Activated naive CD4-positive, alpha-beta T cell (primary cell): ENCODE data around the gene TNNI3.

Source experiments
- DNase-seq, 4 experiments: peaks; one replicate each; lab custom pipeline; 2025; lab: John Stamatoyannopoulos, UW

The TNNI3 gene

DNA sequence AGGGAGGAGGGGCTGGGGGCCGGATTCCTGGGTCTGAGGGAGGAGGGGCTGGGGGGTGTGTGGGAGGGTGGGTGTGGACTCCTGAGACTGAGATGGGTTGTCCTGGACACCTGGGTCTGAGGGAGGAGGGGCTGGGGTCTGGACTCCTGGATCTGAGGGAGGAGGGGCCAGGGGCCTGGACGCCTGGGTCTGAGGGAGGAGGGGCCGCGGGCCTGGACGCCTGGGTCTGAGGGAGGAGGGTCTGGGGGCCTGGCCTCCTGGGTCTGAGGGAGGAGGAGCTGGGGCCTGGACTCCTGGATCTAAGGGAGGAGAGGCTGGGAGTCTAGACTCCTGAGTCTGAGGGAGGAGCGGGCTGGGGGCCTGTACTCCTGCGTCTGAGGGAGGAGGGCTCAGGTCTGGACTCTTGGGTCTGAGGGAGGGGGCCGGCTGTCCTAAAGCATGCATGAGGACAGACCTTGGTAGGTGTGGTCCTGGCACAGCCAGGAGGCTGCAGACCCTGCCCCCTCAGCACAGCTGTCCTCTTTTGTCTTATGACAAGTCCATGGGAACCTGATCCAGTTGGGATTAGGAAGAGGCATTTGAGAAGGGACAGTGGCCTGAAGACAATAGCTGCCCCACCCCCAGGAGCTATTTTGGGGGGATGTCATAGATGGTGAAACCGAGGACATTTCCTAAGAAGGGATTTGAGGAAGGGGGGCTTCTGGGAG, 9.8 kb downstream of the TNNI3 start:
- no peak for DNase-seq

DNA sequence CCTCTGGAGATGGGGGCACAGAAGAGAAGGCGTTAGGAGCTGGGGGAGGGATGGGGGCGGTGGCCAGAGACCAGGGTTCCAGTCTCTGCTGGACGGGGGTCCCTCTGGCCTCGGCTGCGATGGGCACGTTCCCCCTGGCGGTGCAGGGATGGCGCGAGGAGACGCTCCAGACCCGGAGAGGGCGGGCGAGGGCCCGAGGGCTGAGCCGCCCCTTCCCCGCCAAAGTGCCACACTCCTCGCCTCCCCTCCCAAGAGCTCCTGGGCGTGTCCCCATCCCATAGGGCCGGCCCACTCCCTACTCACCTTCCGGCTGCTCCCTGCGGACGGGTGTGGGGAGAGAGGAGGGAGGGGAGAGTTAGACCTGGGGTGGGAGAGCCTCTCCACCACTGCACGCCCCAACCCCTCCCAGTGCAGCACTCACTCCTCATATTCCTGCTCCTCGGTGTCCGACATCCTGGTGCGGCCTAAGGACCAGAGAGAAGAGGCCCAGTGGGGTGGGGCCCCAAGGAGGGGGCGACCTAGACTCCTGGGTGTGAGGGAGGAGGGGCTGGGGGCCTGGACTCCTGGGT, 10.7 kb downstream of the TNNI3 start:
- DNase-seq = no peak

DNA sequence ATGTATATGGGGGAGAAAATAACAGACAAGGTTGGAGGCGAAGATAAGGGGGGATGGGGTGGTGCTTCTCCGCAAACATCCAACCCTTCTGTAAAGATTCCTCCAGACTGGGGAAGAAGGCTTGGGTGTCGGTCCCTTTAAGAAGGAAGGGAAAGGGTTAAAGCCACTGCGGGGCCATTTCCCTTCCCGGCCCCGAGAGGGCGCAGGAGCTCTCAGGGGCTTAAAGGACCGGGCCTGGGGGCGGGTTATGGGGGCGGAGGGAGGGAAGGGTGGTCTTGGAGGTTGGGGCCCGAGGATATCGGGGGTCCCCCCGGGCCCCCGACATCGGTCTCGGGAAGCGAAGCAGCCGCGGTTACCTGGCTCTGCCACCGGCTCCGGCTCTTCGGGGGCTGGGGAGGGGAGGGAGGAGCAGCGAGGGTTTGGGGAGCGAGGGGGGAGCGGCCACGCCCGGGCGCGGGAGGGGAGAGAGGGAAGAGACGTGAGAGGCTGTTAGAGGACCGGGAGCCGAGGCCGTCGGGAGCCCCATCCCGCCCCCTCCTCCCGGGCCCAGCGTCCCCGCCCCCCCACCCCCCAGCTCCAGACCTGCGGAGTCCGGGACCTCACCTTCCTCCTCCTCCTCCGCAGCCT, 11.3 kb downstream of the TNNI3 start:
- DNase-seq = peak in 1 of 4 experiments; percentile 5

DNA sequence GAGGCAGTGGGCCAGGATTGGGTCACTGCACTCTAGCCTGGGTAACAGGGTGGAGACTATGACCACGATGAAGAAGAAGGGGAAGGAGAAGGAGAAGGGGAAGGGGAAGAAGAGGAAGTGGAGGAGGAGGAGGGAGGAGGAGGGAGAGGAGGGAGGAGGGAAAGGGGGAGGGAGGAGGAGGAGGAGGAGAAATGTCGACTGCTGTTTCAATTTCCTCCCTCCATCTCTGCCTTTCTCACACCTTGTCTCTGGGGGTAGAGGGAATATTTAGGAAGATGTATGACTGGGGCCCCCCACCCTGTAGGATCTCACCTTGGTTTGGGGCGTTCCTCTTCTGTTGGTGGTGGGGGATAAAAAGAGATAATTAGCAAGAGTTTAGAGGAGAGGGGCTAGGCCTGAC, 12.3 kb downstream of the TNNI3 start:
- no peak for DNase-seq

DNA sequence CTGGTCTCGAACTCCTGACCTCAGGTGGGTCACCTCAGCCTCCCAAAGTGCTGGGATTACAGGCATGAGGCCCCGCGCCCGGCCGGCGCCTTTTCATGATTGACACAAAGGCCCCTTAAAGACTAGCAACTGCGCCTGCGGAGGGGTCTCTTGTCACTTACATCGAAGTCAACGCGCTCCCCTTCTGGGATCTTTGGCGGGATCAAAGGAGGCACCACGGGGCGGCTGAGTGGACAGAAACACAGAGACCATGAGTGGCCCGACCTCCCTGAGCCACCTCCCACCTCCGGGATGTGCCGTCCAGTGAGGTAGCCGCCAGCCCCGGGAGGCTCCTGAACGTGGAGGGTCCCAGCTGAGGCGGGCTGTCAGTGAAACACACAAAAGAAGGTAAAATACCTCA, 15.8 kb downstream of the TNNI3 start:
- no peak for DNase-seq

DNA sequence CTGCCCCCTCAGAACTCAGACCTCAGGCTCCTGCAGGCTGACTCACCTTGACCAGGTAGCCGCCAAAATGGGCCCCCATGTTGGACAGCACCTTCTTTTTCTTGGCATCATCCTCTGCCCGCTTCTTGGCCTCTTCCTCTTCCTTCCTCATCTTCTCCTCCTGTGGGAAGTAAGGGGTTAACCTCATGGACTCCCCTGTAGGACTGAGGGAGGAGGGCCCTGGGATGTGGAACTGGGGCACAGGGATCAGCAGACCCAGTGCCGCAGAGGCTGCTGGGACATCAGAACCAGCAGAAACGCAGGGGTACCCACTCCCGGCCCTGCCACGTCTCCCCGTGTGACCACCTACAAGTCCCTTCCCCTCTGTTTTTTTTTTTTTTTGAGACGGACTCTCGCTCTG, 19.6 kb downstream of the TNNI3 start:
- no peak for DNase-seq

DNA sequence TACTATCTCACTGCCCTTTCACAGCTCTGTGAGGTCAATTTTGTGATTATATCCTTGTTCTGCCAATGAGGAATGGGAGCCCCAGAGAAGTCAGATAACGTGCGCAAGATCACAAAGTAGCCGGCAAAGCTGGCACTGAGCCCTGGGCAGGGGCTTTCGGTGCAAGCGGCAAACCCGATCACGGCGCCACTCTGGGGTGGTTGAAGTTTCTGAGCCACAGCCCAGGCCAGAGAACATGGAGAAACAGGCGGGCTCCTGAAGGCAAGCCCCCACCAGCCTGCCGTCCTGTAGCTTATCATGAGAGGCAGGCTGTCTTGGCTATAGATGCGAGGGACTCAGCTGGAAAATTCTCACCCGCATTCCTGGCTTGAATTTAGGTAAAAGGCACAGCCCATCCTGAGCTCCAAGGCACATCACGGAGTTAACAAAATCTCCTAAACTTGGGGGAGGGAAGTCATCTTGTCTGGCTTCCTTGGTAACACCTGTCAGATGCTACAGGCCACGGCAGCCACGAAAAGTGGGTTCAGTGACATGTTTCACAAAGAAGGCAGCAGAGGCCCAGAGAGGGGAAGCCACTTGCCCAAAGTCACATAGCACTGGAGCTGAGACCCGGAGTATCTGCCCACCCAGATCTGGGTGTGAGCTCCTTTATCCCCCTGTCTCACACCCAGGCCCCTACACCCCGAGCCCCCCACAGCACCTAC, 21.0 kb downstream of the TNNI3 start:
- DNase-seq = no peak

DNA sequence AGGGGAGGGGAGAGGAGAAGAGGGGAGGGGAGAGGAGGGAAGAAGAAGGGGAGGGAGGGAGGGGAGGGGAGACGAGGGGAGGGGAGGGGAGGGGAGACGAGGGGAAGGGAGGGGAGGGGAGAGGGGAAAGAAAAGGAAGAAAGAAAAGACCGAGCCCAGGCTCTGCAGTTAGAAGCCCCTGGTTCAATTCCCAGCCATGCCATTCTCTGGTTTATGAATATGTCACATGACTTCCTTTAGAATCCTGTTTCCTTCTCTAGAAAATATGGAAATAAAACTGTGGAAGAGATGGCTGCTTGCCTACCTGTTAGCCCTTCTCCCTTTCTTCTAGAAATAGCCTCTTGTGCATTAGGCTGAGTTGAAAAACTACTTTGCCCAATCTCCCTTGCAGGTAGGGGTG, 22.8 kb downstream of the TNNI3 start:
- DNase-seq = no peak

DNA sequence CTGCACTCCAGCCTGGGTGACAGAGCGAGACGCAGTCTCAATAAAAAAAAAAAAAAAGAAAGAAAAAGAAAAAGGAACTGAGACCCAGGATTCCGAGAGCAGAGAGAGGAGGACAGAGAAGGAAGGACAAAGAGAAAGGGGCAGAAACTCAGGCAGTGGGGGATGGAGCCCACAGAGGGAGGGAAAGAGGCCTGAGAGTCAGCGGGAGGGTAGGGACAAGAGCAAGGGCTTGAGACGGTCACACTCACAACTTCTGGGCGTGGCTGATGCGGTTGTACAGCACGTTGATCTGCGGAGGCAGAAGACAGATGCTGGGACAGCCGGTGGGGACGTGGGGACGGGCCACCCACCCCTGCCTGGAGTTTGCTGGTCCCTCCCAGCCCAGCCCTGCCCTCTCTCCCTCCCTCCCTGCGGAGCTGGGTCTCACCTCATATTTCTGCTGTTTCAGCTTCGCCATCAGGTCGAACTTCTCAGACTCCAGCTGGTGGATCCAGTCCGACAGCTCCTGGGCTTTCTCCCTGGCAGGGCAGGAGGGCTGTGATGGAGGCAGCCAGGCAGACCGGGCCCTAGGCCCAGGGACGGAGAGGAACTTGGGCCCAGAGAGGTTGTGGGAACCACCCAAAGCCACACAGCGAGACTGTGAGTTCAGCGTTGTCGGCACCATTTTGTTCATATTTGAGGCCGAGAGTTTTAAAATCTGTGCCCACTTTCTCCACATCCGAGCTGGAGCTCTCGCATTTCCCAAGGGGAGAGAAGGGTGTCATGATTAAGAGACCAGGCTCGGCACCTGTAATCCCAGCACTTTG, 23.7 kb downstream of the TNNI3 start:
- no peak for DNase-seq

DNA sequence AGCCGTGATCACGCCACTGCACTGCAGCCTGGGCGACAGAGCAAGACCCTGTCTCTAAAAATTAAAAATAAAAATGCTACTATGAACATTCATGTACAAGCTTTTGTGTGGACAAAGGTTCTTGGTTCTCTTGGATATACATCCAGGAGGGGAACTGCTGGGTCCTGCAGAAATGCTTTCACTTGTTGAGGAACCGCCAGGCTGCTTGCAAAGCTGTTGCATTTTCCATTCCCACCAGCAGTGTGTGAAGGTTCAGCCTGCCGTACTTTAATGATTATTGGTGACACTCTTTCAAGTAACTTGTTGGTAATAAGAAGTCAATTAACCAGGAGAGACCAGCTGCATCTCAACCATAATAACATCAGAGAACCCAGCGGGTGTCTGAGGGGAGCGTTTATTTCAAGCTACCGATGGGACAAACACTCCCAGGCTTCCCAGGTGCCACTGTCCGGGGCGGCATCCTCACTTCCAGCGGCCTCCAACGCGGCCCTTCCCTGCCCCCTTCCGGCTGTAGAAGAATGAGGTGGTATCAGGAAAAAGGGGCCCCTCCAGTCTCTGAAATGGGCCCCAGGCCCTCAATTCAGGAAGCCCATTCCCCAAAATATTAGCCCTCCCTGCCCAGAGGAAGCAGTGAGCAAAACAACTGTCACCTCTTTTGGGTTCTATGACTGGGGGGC, 24.9 kb downstream of the TNNI3 start:
- DNase-seq = no peak

DNA sequence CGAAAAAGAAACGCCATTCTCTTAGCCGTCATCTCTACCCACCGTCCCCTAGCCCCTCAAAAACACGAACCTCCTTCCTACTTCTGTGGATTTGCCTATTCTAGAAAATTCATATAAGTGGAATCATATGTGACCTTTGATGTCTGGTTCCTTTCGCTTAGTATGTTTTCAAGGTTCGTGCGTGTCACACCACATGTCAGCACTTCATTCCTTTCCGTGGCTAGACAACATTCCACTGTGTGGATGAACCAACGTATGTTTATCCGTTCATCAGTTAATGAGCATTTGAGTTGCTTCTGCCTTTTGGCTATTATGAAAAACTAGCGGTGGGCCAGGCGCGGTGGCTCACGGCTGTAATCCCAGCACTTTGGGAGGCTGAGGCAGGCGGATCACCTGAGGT, 26.1 kb downstream of the TNNI3 start:
- DNase-seq = no peak

DNA sequence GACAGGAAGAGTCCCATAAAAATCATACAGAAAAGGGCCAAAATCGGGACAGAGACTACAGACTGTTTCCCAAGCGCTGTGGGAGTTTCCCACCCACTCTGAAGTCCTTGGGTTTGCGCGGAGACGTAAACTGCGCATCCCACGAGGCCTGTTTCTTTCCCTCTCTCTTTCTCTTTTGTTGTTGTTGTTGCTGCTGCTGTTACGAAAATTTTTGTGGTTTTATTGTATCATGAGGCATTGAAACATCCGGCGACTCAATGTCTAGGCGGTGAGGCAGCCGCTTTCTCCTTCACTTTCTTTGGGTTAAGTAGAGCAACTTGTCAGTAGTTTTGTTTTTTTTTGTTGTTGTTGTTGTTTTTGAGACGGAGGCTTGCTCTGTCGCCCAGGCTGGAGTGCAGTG, 38.5 kb downstream of the TNNI3 start:
- no peak for DNase-seq

DNA sequence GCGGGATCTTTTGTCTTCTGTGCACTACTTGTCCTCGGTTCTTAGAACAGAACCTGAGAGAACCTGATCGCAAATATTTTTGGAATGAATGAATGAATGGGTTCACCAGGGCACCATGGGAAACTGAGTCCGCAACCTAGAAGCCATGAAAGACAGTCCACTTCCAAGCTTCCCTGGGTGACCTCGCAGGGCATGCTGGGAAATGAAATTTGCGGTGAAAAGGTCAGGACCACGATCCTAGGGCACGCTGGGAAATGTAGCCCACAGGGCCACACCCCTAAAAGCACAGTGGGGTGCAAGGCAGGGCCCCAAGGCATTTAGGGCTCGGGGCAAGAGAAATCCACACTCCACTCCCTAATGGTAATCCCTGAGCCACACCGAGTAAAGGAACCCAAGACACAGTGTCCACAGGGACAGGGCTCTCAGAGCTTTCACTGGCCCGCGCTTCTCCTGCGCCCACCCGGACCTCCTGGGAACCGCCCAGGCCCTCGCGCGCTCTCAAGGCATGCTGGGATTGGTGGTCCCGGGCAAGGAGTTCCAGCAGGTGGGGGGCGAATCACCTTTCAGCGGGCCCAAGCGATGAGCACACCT, 39.0 kb downstream of the TNNI3 start:
- no peak for DNase-seq

DNA sequence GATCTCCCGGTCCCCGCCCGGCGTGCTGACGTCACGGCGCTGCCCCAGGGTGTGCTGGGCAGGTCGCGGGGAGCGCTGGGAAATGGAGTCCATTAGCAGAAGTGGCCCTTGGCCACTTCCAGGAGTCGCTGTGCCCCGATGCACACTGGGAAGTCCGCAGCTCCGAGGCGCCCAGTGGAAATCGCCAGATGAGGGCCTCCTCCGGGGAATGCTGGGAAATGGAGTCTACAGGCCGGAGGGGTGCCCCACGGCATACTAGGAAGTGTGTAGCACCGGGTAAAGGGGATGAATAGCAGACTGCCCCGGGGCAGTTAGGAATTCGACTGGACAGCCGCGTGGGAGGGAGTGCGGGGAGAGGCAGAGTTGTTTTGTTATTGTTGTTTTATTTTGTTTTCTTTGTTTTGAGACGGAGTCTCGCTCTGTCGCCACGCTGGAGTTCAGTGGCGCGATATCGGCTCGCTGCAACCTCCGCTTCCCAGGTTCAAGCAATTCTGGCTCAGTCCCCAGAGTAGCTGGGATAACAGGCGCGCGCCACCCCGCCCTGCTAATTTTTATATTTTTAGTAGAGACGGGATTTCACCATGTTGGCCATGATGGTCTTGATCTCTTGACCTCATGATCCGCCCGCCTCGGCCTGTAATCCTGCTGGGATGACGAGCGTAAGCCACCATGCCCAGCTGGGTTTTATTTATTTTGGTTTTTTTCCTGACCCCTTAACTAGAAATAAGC, 39.7 kb downstream of the TNNI3 start:
- peak; percentile 87 to 94 (median 89) for DNase-seq

DNA sequence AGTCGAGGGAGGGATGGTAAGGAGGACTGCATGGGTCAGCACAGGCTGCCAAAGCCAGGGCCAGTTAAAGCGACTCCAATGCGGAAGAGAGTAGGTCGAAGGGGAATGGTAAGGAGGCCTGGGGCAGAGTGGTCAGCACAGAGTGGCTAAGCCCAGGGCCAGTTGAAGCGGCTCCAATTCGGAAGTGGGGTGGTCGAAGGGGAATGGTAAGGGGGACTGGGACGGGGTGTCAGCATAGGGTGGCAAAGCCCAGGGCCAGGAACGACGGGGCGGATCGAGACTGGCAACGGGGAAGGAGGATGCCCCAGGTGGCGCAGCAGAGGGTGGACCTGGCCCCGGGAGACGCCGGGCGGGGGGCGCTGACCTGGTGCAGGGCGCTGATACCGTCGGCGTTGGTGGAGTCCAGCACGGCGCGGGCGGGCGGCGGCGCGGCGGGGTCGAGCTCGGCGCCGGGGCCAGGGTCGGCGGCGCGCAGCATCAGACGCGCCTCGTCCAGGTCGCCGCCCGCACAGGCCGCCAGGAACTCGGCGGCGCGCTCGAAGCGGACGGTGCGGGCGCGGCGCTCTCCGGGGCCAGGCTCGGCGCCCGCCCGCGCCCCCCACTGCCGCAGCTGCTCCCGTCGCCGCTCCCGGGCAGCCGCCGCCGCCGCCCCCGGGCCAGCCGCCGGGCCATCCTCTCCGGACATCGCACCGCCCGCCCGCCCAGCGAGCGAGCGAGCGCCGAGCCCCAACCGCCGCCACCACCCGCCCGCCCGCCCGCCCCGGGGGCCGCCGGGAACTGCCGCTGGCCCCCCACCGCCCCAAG, 40.5 kb downstream of the TNNI3 start, which contains the start of gene PPP1R12C:
TSS of gene PPP1R12C (minus strand) at position 779 of the 804 bp plus-strand sequence. CDS start at position 685, 94 bp downstream.
- DNase-seq = no peak

DNA sequence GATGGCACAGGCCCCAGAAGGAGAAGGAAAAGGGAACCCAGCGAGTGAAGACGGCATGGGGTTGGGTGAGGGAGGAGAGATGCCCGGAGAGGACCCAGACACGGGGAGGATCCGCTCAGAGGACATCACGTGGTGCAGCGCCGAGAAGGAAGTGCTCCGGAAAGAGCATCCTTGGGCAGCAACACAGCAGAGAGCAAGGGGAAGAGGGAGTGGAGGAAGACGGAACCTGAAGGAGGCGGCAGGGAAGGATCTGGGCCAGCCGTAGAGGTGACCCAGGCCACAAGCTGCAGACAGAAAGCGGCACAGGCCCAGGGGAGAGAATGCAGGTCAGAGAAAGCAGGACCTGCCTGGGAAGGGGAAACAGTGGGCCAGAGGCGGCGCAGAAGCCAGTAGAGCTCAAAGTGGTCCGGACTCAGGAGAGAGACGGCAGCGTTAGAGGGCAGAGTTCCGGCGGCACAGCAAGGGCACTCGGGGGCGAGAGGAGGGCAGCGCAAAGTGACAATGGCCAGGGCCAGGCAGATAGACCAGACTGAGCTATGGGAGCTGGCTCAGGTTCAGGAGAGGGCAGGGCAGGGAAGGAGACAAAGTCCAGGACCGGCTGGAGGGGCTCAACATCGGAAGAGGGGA, 41.2 kb downstream of the TNNI3 start:
- peak in 2 of 4 experiments; percentile 8 to 14 for DNase-seq

DNA sequence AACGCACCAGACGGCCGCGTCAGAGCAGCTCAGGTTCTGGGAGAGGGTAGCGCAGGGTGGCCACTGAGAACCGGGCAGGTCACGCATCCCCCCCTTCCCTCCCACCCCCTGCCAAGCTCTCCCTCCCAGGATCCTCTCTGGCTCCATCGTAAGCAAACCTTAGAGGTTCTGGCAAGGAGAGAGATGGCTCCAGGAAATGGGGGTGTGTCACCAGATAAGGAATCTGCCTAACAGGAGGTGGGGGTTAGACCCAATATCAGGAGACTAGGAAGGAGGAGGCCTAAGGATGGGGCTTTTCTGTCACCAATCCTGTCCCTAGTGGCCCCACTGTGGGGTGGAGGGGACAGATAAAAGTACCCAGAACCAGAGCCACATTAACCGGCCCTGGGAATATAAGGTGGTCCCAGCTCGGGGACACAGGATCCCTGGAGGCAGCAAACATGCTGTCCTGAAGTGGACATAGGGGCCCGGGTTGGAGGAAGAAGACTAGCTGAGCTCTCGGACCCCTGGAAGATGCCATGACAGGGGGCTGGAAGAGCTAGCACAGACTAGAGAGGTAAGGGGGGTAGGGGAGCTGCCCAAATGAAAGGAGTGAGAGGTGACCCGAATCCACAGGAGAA, 42.0 kb downstream of the TNNI3 start:
- no peak for DNase-seq

DNA sequence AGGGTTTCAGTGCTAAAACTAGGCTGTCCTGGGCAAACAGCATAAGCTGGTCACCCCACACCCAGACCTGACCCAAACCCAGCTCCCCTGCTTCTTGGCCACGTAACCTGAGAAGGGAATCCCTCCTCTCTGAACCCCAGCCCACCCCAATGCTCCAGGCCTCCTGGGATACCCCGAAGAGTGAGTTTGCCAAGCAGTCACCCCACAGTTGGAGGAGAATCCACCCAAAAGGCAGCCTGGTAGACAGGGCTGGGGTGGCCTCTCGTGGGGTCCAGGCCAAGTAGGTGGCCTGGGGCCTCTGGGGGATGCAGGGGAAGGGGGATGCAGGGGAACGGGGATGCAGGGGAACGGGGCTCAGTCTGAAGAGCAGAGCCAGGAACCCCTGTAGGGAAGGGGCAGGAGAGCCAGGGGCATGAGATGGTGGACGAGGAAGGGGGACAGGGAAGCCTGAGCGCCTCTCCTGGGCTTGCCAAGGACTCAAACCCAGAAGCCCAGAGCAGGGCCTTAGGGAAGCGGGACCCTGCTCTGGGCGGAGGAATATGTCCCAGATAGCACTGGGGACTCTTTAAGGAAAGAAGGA, 42.9 kb downstream of the TNNI3 start:
- no peak for DNase-seq
